GM20431 (cell line): Measurements from ENCODE around the gene CACNA2D3.

Source experiments
- in situ Hi-C: fragments of 300-500 bp; cut with MseI, MboI; formaldehyde crosslinking; loops from one replicate; pipeline ENCODE4 v1.15.0; 2020; ENCODE audit warnings: low sequenced_read_pairs; ENCODE audit not compliant: unreplicated experiment

CACNA2D3 gene

GRCh38 chr3:54746722-54747121 lies 624.4 kb downstream of the CACNA2D3 start:
- in situ Hi-C loops, result no loop called here

- in situ Hi-C loops, result no loop called here
Measured at GRCh38 chr3:54755756-54756155, 633.4 kb downstream of the CACNA2D3 start.

GRCh38 chr3:54756330-54756731 lies 634.0 kb downstream of the CACNA2D3 start:
- in situ Hi-C loops, result no loop called here

GRCh38 chr3:54758461-54758860 lies 636.1 kb downstream of the CACNA2D3 start:
- in situ Hi-C loops, result no loop called here

GRCh38 chr3:54759166-54759565 lies 636.8 kb downstream of the CACNA2D3 start:
- in situ Hi-C loops, result no loop called here

- in situ Hi-C loops, result no loop called here
Measured at GRCh38 chr3:54760201-54760600, 637.8 kb downstream of the CACNA2D3 start.

- in situ Hi-C loops, result no loop called here
Measured at GRCh38 chr3:54761637-54762036, 639.3 kb downstream of the CACNA2D3 start.

GRCh38 chr3:54764911-54765310 lies 642.6 kb downstream of the CACNA2D3 start:
- in situ Hi-C loops, result no loop called here

- in situ Hi-C loops, result no loop called here
Measured at GRCh38 chr3:54771050-54771449, 648.7 kb downstream of the CACNA2D3 start.

- in situ Hi-C loops, result no loop called here
Measured at GRCh38 chr3:54772051-54772450, 649.7 kb downstream of the CACNA2D3 start.

GRCh38 chr3:54772746-54773145 lies 650.4 kb downstream of the CACNA2D3 start:
- in situ Hi-C loops, result no loop called here

GRCh38 chr3:54773271-54773670 lies 650.9 kb downstream of the CACNA2D3 start:
- in situ Hi-C loops, result no loop called here

- in situ Hi-C loops, result no loop called here
Measured at GRCh38 chr3:54776601-54777000, 654.2 kb downstream of the CACNA2D3 start.

GRCh38 chr3:54777141-54777540 lies 654.8 kb downstream of the CACNA2D3 start:
- in situ Hi-C loops, result no loop called here

GRCh38 chr3:54780336-54780735 lies 658.0 kb downstream of the CACNA2D3 start:
- in situ Hi-C loops, result no loop called here

GRCh38 chr3:54781728-54782127 lies 659.4 kb downstream of the CACNA2D3 start:
- in situ Hi-C loops, result no loop called here

GRCh38 chr3:54783611-54784010 lies 661.3 kb downstream of the CACNA2D3 start:
- in situ Hi-C loops, result no loop called here

GRCh38 chr3:54784021-54784420 lies 661.7 kb downstream of the CACNA2D3 start:
- in situ Hi-C loops, result no loop called here

- in situ Hi-C loops, result no loop called here
Measured at GRCh38 chr3:54785976-54786375, 663.6 kb downstream of the CACNA2D3 start.

GRCh38 chr3:54790051-54790450 lies 667.7 kb downstream of the CACNA2D3 start:
- in situ Hi-C loops, result no loop called here

GRCh38 chr3:54791501-54792156 lies 669.3 kb downstream of the CACNA2D3 start:
- in situ Hi-C loops, result no loop called here

GRCh38 chr3:54792584-54792983 lies 670.2 kb downstream of the CACNA2D3 start:
- in situ Hi-C loops, result no loop called here
